Measurements from ENCODE around the gene PRDM16.

GRCh38 chr1:3346478-3346877, 277.5 kb downstream of the PRDM16 start:
- TF ChIP-seq CTCF (IDR thresholded peaks at IDR 0.05; ENCODE audit: control extremely low read depth in 1 of 3, insufficient read depth in 1 of 3, low read depth in 1 of 3, low read length in 3 of 3) (no peak), CHD7 (IDR thresholded peaks at IDR 0.05; ENCODE audit: insufficient replicate concordance, low read length) (no peak), CHD2 (IDR thresholded peaks at IDR 0.05; ENCODE audit: low read length) (no peak)

Data from H1 (cell line).